Suprapubic skin (tissue), 4 donors: Measurements from ENCODE around the gene EPHA5. TPM values are rescaled to one million over a fixed set of nuclear protein-coding genes. Genes with fewer than 3 reads are reported as not detected.

ENCODE experiments used
- DNase-seq, 2 donors: peaks; one replicate each; pipeline ENCODE4 v3.0.0-alpha.2; 2019; ENCODE audit warnings: low spot score in 2 of 2
- H3K27ac ChIP-seq: fragments of 200-600 bp; sonication (generic); one replicate; pipeline ENCODE4 v1.5.1; 2019
- H3K27me3 ChIP-seq: fragments of 200-600 bp; sonication (generic); one replicate; pipeline ENCODE4 v1.5.1; 2019
- H3K36me3 ChIP-seq: fragments of 200-600 bp; sonication (generic); one replicate; pipeline ENCODE4 v1.5.1; 2019
- H3K4me1 ChIP-seq: fragments of 200-600 bp; sonication (generic); one replicate; pipeline ENCODE4 v1.5.1; 2019
- H3K4me3 ChIP-seq: fragments of 200-600 bp; sonication (generic); one replicate; pipeline ENCODE4 v1.5.1; 2019; ENCODE audit warnings: mild to moderate bottlenecking
- H3K9me3 ChIP-seq: fragments of 200-600 bp; sonication (generic); one replicate; pipeline ENCODE4 v1.5.1; 2019
- EP300 ChIP-seq: sonication (generic); formaldehyde crosslinking; IDR thresholded peaks from one replicate; pipeline ENCODE4 v1.6.1; 2017; ENCODE audit warnings: antibody characterized with exemption
- POLR2A ChIP-seq, 2 donors: fragments of 450-650 bp; IDR thresholded peaks; one replicate each; pipeline ENCODE4 v1.6.1; 2017; ENCODE audit warnings: antibody characterized with exemption in 2 of 2, mild to moderate bottlenecking in 2 of 2, moderate library complexity in 2 of 2
- POLR2AphosphoS5 ChIP-seq, 3 donors: sonication (generic); formaldehyde crosslinking; IDR thresholded peaks; one replicate each; pipeline ENCODE4 v1.6.1; 2017; ENCODE audit warnings: antibody characterized with exemption in 3 of 3
- WGBS: methylation state at CpG from one replicate; pipeline ENCODE4 v1.1.5; 2018; 5-methylcytosine and 5-hydroxymethylcytosine counted together
- total RNA-seq, 4 donors: library from RNA; depleted of rRNA; stranded (reverse); fragments of >200 nt; gene quantifications; one replicate each; pipeline ENCODE4 v1.1.0, GENCODE V29; 2016
- TF ChIP-seq, protein P1 (sequence below), 2 donors: fragments of 200-600 bp in 1 of 2; fragments of 450-650 bp in 1 of 2; sonication (generic) in 1 of 2; IDR thresholded peaks; one replicate each; pipeline ENCODE4 v1.5.1; 2016 to 2019; ENCODE audit warnings: antibody characterized with exemption in 2 of 2, mild to moderate bottlenecking in 1 of 2, moderate library complexity in 1 of 2

EPHA5 gene
- total RNA-seq, 4 donors from 2014 or later: 0.15 to 0.55 (median 0.37) TPM

DNA sequence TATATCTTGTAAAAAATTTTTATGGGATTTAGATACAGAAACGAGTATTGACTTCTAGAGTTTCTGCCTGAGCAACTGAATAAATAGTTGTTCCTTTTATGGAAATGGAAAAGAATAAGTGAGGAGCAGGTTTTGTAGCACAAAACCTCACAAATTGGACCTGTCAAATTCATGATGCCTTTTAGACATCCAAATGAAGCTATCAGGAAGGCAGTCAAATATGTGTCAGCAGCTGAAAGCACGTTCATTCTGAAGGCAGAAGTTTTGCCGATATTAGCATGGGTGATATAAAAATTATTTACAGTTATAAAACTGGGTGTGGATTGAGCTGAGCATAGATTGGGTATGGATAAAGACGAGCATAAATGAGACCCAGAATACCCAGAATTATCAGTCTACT, 374.0 kb downstream of the EPHA5 start:
- Histone ChIP-seq H3K9me3 (no peaks in the 10 kb centered on the region), H3K4me1 (no peaks in the 10 kb centered on the region), H3K27ac (no peak overlapping the region), H3K36me3 (no peaks in the 10 kb centered on the region), H3K27me3 (no peaks in the 10 kb centered on the region), H3K4me3 (no peak overlapping the region)
- TF ChIP-seq, protein P1, sequence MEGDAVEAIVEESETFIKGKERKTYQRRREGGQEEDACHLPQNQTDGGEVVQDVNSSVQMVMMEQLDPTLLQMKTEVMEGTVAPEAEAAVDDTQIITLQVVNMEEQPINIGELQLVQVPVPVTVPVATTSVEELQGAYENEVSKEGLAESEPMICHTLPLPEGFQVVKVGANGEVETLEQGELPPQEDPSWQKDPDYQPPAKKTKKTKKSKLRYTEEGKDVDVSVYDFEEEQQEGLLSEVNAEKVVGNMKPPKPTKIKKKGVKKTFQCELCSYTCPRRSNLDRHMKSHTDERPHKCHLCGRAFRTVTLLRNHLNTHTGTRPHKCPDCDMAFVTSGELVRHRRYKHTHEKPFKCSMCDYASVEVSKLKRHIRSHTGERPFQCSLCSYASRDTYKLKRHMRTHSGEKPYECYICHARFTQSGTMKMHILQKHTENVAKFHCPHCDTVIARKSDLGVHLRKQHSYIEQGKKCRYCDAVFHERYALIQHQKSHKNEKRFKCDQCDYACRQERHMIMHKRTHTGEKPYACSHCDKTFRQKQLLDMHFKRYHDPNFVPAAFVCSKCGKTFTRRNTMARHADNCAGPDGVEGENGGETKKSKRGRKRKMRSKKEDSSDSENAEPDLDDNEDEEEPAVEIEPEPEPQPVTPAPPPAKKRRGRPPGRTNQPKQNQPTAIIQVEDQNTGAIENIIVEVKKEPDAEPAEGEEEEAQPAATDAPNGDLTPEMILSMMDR (IDR thresholded peaks at IDR 0.05): no peak
- TF ChIP-seq POLR2A (IDR thresholded peaks at IDR 0.05) (no peak), POLR2AphosphoS5 (IDR thresholded peaks at IDR 0.05) (no peak), EP300 (no peak)
- DNase-seq: no peak
- 61% methylated on average over 4 of the region's 4 CpGs for WGBS

DNA sequence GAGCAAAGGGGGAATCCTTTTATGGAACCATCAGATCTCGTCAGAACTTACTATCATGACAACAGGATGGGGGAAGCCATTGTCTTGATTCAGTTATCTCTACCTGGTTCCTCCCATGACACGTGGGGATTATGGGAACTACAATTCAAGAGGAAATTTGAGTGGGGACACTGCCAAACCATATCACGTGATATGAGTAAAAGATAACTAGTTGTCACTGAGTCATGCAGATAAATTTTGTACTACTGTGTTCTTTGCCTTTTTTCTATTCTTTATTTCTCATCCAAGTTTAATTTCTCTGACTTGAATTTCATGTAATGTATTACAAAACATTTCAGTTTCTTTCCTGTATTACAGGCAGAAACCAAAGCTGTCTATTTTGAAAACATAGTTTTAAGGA, 383.2 kb downstream of the EPHA5 start:
- no peak for TF ChIP-seq POLR2A (IDR thresholded peaks at IDR 0.05)
- TF ChIP-seq POLR2AphosphoS5 (IDR thresholded peaks at IDR 0.05): no peak
- no peak for TF ChIP-seq EP300
- TF ChIP-seq, protein P1 (IDR thresholded peaks at IDR 0.05): no peak
- Histone ChIP-seq H3K4me1 (no peaks in the 10 kb centered on the region), H3K27ac (no peak overlapping the region), H3K27me3 (no peaks in the 10 kb centered on the region), H3K9me3 (no peaks in the 10 kb centered on the region), H3K36me3 (no peaks in the 10 kb centered on the region), H3K4me3 (no peak overlapping the region)
- WGBS: 72% methylated on average over 3 of the region's 3 CpGs
- no peak for DNase-seq
